GM21447 (cell line): ENCODE results near the gene MYO1B.
"Not testable (repeated sequence)": the region's sequence is repeated elsewhere in the genome, so short reads cannot be mapped to it uniquely, and the experiment has no call there.

Experiments
- ATAC-seq: cut with Tn5 transposase; IDR thresholded peaks from one replicate; pipeline ENCODE4 v1.9.1; 2021; ENCODE audit not compliant: unreplicated experiment

Gene MYO1B

GRCh38 chr2:191441496-191442214 is 196.5 kb downstream of the MYO1B start:
- no peak for ATAC-seq

- ATAC-seq, result no peak
Observed at GRCh38 chr2:191443446-191443845, 198.2 kb downstream of the MYO1B start.

- ATAC-seq, result no peak
Observed at GRCh38 chr2:191446910-191447309, 201.7 kb downstream of the MYO1B start.

DNA sequence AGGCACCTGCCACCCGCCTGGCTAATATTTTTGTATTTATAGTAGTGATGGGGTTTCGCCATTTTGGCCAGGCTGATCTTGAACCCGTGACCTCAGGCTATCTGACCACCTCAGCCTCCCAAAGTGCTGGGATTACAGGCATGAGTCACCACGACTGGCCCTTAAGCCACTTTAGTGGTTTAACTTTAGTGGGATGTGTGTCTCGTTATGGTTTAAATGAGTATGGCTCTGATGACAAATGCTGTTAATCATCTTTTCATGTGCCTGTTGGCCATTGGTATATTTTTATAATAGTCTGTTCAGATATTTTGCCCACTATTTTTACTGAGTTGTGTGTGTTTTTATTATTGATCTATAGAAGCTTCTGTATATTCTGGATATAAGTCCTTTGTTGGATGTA is 205.9 kb downstream of the MYO1B start:
- ATAC-seq, result no peak

GRCh38 chr2:191452065-191452464 is 206.9 kb downstream of the MYO1B start:
- ATAC-seq, result no peak

DNA sequence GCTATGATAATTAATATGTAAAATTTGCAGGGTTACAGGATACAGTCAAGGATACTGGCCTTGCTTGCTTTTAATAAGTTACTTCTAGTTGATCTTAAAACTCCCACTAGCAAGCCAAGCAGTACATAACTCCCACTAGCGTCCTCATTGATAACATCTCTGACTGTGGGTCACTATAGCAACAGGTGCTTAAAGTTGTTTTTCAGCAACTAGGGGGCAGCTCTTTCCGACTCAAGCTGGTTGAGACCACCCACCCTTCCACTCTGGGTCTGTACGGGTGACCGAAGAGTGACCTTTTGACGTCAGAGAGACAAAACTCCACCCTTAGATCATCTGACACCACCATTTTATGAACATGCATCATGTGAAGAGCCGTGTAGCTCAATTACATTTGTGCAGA is 208.6 kb downstream of the MYO1B start:
- ATAC-seq, result no peak

DNA sequence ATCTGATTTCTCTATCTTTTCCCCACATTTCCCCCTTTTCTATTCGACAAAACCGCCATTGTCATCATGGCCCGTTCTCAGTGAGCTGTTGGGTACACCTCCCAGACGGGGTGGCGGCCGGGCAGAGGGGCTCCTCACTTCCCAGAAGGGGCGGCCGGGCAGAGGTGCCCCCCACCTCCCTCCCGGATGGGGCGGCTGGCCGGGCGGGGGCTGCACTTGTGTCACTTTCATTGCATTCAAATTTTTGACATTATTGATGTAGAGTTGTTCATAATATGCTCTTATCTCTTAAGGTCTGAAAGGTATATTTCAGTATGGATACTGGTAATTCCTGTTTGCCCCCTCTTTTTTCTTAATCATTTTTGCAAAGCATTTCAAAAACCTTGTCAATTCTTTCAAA is 211.3 kb downstream of the MYO1B start:
- ATAC-seq, result not testable (repeated sequence)

GRCh38 chr2:191459158-191459557 is 214.0 kb downstream of the MYO1B start:
- no peak for ATAC-seq

- ATAC-seq, result no peak
Observed at GRCh38 chr2:191462370-191462769, 217.2 kb downstream of the MYO1B start.

GRCh38 chr2:191463790-191464189 is 218.6 kb downstream of the MYO1B start:
- no peak for ATAC-seq

DNA sequence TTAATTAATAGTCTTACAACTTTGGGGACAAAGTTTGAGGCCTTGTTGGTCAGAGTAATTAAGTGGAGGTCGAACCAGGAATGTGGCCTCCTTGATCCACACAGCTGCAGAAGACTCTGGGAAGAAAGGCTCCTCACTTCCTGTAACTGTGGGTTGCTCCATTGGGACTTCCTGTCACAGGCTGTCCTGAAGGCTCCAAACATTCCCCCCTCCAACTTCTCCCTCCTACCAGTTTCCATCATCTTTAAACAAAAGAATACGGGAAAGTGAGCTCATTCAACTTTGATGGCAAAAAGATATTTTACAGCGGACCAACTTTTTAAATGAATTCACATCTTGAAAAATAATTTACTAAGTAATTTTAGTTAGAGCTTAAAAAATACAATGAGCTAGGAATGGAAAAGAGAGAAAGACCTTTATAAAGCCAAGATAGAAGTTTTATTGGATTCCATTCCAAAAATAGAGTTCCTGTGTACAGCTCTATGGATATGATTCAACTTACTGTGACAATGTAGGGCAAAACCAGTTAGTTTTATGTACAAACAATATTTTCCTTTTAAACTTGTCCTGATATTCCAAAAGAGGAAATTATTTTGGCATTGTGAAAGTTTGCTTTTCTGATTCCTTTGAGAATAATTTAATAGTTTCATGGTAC is 220.7 kb downstream of the MYO1B start:
- no peak for ATAC-seq

- no peak for ATAC-seq
Observed at GRCh38 chr2:191467113-191467512, 221.9 kb downstream of the MYO1B start.

DNA sequence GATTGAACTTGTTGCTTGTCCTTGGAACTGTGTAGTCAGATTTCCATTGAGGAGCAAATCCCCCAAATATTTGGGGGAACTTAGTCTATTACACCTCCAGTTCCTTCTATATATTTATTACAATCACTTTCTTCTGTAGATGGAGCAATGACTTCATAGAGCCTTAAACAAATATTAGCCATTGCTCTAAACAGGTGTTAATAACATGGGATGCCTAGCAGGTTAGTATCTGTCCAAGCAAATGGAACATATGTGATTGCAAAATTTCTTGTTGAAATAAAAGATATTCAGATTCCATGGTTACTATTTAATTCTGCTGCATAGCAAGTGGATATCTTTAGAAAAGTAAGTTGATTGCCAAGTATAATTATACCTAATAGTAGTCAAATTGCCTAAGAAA is 225.1 kb downstream of the MYO1B start:
- ATAC-seq, result no peak

- no peak for ATAC-seq
Observed at GRCh38 chr2:191474464-191474863, 229.3 kb downstream of the MYO1B start.
